ENCODE data around the gene NDST1.

GRCh38 chr5:150568663-150569062, 60.7 kb downstream of the NDST1 start:
- TF ChIP-seq GATA2 (IDR thresholded peaks at IDR 0.05; ENCODE audit: low read depth, low read length) = no peak
- TF ChIP-seq GATA3 (IDR thresholded peaks at IDR 0.05; ENCODE audit: low read depth, low read length) = no peak

All from SH-SY5Y (cell line).